HPDE6-E6E7 (cell line): ENCODE results near the gene PHKA2.

Experiments used
- DNase-seq: peaks from one replicate; pipeline ENCODE4 v3.0.0; 2011; ENCODE audit warnings: missing footprints; ENCODE audit errors: extremely low spot score

PHKA2 gene

DNA sequence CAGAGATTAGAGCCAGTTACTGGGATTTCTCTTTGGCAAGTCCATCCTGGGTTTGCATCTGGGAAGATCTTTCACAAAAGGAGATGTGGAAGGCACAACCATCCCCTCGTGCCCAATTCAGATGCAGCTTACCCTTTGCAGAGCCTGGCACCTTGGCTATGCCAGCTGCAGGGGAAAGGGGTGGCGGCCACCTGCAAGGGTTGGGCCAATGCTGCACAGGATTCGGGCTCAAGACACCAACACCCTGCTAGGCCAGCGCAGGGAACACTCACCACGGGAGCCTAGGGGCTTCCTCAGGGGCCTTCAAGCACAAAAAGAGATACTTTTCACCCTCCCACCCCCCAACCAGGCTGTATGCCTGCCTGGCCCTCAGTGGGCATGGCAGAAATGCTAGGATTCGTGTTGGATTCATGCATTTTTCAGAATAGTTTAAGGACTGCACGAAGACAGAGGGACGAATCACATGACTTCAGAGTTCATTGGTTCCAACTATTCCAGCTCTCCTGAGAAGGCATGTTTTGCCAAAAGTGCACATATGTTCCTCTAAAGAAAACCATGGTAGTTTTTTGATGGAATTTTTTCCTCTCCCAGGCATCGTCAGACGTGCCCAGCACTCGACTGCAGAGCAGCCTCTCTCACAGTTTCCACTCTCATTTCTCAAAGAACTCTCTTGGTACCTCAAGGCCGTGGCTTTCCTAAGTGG, 94.4 kb downstream of the PHKA2 start:
- no peak for DNase-seq

DNA sequence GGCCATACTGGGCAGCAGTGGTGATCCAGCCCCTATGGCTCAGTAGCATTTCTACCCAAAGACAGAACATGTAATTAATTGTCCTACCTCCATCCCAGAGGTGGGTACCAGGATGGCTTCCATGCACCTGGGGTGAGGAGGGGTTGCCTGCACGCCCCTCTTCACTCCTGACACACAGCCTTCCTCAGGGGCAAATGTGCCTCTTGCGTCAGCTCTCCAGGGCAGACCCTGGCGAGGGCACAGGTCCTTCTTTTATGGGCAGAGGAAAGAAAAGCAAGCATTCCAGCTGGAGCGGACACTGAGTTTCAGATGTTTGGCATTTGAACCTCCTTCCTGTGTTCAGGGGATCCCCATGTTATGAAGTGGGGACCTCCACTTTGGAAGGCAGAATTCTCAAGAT, 95.6 kb downstream of the PHKA2 start:
- DNase-seq, result no peak

DNA sequence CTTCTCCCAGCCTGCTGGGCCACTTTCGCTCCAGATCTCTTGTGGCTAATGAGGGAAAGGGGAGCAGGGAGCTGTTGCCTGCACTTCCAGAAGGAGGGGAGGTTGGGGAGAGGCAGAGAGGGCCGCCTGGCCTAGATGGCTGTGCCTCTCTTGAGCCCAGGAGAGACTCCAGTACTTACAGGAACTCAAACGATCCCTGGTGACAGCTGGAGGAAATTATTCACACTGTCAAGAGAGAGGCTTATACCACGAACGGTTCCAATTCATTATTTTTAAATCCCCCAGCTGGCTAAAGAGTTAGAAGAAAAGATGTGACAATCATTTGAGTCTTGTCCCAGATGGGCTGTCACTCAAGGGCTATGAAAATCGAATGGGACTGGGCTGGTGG, 96.1 kb downstream of the PHKA2 start:
- no peak for DNase-seq

DNA sequence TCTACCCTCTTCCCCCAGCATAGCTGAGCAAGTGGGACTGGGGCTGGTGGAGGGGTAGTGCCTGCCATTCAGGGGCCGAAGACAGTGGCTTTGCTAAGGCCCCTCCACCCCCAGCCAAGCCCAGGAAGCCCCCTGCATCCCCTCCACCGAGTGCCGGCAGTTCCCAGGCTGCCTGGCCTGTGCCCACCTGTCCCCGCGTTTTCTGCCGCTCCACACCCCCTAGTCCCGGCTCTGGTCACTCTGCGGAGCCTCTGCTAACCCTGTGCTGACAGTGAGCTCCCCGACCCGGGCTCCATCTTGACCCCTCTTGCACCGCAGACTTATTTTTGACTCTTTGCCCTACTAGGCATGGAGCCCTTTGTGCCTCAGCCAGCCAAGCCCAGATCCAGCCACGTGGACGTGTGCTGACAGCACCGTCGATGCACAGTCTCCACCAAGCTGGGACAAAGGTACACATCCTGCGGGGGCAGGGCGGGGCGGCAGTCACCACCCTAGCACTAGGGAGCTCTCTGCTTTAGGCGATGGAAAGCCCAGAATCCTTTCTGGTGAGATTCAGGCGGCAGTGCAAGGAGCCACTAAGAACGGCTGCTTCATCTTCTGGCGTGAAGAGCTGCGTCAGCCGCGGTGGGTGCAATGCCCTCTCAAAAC, 96.6 kb downstream of the PHKA2 start:
- no peak for DNase-seq

DNA sequence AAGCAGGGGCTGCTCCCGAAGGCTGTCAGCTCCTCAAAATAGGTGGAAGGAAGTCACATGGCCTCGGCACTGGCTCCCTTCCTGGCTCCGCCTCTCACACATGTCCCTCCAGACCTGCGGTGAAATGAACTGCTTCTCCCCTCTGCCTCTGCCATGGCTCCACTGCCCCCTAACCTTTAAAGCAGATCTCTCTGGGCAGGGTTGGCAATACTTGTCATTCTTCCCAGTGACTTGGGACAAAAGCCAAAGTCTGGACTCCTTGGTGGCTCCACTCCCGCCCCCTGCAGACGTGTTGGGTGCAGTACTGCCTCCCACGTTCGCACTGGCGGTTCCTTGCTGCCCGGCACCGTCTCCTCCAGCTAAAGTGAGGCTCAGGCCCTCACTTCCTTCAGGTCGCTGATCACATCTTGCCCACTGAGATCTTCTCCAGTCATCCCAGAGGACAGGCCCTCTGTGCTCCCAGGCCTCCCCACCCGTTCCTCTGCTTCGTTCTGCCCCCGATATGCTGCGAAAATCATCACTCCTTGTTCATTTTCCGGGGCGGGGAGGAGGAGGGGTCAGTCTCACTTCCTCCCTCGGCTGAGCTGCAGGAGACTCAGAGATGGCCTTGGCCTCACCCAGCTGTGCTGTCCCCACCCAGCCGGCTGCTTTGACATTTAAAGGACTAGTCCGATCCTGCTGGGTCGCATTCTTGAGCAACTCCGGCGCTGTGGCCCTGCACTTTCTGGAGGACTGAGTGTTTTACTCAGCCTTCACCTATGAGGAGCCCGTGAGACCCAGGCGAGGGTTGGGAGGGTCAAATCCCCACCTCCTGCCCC, 97.4 kb downstream of the PHKA2 start:
- DNase-seq, result peak; percentile 47

DNA sequence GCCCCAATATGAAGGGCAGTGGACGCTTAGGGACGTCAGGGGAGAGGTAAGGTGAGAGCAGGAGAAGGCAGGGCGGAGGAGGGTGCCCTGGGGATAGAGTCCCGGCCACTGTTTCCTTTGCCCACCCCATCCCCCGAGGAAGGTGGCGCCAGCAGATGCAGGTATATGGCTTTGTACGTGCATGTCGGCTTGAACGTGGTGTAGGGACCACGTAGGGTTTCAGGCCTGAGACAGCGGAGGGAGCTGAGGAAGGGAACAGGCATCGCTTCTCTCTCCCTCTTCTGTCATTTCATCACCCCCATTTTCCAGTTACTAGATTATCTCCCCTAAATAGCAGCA, 97.9 kb downstream of the PHKA2 start:
- no peak for DNase-seq

DNA sequence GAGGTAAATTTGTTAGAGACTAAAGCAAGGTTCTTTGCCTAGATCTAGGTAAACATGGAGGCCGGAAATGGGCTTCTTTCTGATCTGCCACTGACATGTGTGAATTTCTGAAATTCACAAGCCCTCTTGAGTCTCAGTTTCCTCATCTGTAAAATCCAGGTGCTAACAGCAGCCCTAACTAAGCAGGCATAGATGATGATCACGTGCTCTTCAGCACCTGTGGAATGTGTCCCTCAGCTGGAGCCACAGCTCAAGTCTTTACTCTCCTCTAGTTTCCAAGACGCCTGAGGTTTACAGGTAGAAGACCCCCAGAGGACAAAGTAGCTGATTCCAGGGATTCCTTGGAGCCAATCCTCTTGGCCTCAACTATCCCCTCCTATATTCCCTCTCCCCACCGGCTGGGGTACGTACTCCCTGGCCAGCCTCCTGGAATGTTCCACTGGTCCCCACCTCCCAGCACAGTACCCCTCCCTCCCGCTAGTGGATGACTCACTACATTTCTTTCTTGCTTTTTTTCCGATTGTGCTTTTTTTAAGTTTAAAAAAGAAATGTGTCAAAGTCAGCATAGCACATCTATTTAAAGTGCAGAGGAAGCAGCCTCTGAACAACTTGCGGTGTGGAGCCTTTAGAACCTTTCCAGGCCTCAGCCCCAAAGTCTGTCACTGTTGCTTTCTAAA, 98.4 kb downstream of the PHKA2 start:
- no peak for DNase-seq

DNA sequence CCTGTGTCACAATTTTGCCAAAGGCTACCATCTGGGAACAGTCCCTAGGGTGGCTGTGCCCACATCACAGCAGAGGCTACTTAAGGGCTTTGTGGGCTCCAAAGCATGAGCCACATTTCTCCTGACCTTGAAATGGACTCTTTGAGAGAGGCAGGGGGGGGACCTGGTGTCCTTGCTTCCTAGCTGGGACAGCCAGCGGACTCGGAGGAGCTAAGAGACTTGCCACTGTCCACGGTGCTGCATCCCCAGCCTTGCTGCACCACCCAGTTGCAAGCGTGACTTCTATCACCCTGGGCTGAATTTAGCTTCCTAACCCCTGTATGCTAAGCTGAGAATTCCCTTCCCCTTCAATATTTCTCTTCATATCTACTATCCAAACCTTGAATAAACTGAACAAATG, 99.0 kb downstream of the PHKA2 start:
- no peak for DNase-seq

DNA sequence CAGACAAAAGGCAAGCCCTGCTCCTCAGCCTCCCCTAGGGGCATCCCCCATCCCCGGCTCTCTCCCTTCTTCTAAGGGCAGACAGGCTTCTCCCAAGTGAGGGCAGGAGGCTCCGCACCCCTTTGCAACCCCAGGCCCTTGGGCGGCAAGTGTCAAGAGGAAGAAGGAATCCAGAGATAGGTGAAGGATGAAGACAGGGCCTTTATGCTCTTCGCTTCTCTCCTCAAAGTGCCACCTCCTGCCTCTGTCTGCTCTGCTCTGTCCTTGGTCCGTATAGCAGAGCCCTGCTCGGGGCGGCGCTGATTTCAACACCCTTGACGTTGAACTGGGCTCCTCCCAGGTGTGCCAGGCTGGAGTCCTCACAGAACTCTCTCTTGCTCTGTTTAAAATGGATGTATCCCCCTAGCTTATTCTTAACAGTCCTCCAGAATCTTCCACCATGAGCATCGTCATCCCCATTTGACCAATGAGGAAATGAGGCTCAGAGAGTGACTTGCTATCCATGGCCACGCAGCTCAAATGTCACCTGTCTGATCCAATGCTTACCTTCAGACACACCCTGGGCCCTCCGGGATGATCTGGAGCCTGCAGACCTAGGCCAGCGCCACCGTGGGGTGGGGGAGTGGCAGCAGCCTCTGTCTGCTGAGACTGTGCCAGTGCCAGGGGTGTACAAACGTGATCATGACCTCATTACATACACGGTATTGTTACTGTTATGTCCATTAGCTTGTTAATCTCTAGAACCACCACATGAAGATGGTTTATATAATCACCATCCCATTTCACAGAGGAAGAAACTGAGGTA, 99.8 kb downstream of the PHKA2 start:
- DNase-seq, result no peak

DNA sequence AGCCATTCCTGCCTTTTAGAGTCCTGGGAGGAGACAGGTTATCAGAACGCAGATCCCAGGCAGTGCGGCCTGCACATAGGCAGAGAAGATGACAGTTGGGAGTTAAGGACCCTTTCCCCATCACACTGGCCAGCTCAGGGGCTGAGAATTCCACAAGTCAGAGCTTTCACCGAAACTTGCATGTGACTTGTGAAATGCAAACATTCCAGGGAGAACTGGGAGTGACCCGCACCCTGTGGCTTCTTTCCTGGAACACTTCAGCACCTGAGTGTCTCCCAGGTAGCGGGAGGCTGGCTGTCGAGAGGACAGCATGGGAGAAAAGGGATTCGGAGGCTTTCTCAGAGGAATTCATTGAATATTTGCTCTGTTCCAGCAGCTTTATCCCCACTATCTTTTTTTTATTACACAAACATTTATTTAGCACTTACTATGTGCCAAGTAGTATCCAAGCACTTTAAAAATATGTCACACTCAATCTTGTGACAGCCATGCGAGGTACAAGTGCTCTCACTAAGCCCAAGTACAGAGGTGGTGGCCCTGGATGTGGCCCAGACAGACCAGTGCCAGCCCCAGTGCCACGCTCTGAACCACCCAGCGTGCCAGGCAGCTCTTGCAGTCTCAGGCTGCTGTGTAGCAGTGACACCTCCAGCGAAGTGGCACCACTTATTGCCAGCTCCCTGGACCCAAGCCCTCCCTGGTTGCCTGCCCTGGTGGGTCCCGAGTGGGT, 100.5 kb downstream of the PHKA2 start:
- no peak for DNase-seq

DNA sequence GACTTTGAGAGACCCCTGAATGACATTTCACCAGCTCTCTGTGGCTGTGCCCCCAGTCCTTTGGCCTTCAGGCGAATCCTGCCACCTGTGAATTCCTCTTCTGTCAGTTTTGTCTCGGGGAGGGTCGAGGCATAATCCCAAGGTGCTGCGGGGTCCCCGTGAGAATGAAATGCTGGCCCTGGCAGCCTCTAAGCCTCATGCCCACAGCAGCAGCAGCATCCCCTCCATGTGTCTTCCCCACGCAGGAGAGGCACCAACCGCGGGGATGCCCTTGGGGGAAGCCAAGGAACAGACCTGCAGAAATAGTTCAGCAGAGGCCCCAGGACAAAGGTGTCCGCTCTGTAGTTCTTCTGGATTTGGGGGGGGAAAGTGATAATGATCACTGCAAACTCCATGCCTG, 104.8 kb downstream of the PHKA2 start:
- DNase-seq, result no peak

DNA sequence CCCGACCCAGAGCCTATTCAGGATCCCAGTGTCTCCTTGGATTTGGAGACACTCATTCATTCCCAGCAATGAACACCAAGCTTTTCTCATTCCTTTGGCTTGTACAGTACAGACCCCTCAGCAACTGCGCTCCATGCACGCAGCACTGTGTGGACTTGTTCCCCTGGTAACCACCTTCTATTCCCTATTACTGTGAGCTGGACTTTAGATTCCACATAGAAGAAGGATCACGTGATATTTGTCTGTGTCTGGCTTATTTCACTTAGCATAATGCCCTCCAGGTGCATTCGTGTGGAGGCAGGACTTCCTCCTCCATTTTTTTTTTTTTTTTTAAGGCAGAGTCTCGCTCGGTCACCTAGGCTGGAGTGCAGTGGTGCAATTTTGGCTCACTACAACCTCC, 106.4 kb downstream of the PHKA2 start:
- DNase-seq, result no peak

DNA sequence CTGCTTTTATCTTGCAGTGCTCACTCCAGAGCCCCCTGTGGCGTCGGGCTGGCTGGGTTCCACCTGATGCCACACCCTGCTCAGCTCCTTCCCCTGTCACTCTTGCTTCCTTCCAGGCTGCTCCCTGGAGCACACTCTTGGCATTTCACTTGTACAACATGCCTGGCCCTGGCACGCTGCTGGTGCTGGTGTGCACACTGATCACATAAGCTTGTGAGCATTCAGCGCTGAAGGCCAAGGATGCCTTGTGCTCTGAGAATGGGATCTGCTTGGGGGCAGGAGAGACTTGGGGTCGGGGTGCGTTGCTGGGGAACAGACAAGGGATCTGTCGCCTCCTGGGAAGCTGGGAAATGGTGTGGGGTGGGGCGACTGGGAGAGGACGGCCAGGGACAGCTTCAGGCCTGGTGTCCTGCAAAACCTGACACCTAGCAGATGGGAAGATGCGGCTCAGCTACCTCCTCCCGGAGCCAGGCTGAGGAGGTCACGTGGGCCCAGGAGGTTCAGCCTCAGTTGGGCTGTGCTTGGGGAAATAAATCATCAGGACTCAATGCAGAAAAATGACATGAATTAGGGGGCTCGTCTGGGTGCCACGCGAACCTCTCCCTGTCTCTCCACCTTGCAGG, 108.5 kb downstream of the PHKA2 start:
- no peak for DNase-seq

DNA sequence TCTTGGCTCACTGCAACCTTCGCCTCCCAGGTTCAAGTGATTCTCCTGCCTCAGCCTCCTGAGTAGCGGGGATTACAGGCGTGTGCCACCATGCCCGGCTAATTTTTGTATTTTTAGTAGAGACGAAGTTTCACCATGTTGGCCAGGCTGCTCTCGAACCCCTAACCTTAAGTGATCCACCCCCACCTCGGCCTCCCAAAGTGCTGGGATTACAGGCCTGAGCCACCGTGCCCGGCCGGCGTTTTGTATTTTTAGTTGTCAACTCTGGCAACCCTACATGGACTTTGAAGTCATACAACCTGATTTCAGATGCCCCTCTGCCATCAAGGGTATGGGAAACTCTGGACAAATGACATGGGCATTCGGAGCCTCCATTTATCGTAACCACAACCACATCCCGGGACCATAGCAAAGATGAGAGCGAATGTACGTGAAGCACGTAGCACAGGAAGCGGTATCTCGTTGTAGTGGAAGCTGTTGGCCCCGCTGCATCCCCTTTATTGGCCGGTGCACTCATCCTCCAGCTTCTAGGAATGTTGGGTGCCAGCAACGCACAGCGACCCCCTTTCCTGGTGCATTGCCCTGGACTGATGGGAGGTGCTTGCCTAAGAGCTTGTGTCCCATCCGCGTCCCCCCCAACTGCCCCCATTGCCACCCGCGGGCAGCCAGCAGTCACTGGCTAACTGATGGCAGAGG, 109.2 kb downstream of the PHKA2 start:
- DNase-seq, result no peak

DNA sequence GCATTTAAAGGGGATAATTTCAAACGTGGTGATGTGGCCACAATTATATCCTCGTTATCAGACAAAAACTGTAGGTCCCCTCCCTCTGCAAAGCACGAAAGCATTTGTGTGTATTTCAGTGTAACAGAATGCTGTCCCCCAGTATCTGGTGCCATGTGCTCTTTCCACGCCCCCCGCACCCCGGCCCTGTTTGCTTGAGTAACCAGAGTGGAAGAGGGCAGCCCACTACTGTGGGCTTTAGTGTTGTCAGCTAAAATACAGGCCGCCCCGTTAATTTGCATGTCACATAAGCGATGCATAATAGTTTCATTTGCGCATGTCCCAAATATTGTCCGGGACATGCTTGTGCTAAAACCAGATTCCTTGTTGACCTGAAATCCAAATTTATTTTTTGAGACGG, 110.1 kb downstream of the PHKA2 start:
- no peak for DNase-seq

DNA sequence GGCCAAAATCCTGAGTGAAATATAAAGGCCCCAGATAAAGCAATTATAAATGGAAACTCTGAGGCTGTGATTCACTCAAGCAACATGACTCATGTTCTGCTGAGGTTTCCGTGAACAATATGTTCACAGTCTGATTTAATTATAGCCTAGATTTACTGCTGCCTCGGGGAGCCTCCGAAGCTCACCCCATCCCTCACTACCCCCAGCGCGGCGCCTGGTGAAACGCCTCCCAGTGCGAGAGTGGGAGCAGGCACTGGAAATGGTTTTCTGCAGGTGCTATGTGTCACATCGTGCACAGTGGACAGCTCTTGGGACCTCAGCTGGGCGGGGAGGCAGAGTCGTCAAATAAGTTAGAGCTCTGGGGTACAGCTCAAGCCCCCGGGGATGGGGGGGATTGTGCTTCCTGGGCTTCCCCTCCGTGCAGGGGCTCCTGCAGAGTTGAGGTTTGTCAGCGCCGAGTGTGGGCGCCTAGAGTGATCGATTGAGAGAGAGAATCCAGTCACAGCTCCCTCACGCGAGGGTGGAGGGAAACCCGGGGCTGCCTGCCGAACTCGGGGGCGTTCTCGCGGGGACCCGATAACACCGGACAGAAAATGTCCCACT, 110.6 kb downstream of the PHKA2 start:
- DNase-seq, result peak; percentile 29

DNA sequence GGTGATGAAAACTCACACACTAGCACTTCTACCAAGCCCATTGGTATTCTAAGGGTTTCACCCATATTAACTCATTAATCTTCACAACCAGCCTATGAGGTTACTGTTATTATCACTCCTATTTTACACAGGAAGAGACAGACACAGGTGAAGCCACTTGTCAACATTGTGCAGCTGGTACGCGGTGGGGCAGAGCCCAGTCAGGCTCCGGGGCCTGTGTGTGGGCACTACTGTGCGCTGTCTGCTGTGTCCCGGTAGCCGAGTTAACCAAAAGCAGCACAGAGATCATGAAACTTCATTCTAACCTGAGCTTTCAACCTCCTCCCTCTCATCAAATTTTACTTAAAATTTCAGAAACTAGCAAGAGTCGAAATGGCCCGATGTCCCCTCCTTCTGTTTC, 111.3 kb downstream of the PHKA2 start:
- no peak for DNase-seq

DNA sequence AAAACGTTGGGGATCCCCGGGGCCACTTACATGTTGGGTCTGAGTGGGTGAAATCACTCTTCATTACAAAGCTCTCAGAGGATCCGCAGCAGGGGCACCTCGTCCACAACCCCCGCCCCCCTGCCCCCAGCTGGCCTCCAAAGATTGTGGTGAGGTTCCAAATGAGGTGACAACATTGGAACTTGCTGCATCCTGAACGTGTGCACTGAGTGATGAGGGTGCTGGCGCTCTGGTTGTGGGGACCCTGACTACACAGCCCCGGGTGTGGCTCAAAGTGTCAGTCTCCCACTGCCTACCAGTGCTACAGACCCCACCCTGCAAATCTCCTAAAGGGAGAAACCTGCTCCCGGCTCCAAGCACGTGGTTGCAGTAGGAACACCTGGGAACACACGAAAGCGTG, 111.9 kb downstream of the PHKA2 start:
- no peak for DNase-seq

DNA sequence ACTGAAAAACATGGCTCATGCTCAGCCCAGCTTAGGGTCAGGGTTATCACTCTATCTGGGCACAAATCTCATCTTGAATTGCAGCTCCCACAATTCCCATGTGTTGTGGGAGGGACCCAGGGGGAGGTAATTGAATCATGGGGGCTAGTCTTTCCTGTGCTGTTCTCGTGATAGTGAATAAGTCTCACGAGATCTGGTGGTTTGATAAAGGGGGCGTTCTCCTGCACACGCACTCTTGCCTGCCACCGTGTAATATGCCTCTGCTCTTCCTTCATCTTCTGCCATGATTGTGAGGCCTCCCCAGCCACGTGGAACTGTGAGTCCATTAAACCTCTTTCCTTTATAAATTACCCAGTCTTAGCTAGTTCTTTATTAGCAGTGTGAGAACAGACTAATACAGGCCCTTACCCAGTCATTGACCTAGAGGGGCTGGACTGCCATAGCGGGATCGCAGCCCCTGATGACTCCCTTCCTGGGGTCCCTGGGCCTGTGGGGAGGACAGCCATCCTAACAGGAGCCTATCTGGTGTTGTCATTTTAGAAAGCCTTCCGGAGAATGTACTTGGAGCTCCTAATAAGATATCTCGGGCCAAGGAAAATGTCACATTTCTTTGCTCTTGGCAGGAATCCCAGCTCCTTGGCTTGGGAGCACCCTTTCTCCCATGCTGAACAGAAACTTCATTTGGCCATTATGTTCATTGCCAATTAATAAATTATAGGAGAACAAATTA, 112.6 kb downstream of the PHKA2 start:
- no peak for DNase-seq
